GM21390 (cell line): ENCODE data around the gene PXK.
A peak's percentile ranks its signal among the peaks of the same experiment; 100 is the strongest.

Experiments used
- ATAC-seq: cut with Tn5 transposase; IDR thresholded peaks from one replicate; pipeline ENCODE4 v1.9.1; 2021; ENCODE audit not compliant: unreplicated experiment

The PXK gene

DNA sequence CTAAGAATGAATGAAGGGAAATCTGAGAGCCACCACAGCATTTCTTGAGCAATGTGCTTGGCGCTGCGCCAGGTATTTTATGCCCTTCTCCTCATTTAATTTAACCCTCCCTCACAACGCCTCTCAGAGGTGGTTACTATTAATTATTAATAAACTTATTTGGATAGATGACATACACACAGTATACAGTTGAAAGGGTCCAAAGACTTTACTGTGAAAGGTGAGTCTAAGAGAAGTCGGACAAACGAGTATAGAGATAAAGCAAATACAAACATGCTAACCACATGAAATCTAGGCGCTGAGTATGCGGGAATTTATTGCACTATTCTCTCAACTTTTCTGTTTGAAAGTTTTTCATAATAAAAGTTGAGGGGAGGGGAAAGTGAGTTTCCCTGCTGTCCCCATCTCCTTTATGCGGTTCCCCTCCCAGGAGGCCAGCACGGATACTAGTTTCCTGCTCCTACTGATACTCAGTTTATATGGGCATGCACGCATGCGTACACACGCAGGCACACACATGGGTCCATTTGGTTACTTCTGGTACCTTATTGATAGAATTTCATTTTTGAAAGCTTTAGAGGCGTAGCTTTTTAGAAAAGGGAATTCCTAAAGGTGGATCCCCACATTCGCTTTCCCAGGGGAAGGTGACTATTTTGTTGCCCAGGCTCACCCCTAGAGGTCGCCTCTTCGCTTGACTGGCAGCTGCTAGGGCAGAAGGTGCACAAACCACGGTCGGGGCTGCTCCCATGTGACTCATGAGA, 130.7 kb downstream of the PXK start:
- peak; percentile 90 for ATAC-seq

DNA sequence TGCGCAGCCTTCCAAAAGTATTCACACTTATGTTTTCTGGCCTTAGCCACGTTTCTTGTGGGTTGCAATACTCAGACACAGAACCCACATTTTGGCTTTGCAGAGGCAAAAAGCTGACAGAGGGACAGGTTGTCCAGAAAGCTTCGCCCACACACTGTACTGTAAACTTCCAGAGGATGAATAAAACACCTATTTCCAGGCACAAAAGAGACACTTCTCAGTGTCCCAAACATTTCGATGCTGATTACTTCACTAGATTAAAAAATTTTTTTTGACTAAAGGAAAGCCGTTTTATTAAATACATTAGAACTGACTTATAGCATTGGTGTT, 131.2 kb downstream of the PXK start:
- ATAC-seq, result no peak

DNA sequence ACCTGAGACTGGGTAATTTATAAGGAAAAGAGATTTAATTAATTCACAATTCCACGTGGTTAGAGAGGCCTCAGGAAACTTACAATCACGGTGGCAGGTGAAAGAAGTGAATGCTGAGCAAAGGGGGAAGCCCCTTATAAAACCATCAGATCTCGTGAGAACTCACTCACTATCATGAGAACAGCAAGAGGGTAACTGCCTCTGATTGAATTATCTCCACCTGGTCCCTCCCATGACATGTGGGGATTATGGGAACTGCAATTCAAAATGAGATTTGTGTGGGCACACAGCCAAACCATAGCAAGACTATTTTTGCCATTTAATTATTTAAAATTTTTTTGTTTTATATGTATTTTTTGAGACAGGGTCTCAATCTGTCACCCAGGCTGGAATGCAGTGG, 132.2 kb downstream of the PXK start:
- no peak for ATAC-seq

DNA sequence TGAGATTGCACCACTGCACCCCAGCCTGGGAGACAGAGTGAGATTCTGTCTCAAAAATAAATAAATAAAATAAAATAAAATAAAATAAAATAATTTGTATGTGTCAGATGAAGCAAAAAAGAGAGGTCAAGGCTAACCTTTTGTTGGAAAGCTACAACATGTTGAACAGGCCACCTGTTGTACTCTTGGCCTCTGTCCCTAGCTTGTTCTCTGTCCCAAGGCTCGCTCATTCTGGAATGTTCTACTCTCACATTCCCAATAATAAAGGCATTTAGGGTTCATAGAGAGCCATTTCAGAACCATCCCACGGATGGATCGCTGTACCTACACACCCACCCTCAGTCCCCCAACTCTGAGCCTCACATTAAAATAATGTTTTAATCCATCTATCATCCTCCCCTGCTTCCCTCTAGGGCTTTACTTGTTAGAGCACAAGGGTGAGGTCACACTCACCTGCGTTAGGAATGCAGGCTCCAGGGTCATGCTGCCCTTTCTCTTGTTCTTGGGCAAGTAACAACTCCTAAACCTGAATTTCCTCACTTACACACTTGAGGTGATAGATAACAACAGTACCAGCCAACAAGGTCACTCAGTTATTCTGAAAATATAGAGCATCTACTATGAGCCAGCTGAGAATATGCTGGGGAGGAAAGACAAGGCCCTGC, 134.3 kb downstream of the PXK start:
- ATAC-seq, result no peak

DNA sequence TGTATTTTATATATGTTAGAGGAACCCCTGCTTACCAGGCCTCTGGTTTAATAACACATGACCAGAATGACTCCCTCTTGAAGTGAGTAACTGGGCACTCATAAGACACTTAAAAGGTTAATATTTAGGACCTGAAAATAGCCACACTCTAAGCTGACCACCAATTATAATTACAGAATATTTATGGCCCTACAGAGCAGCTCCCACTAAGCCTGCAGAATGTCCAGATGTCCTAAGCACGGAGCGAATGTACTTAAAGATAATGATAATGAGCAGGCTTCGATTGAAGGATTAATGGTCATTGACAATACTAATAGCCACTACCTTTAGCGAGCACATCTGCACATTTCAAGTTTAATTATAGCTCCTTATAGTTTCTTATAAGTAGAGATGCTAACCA, 136.4 kb downstream of the PXK start:
- no peak for ATAC-seq

DNA sequence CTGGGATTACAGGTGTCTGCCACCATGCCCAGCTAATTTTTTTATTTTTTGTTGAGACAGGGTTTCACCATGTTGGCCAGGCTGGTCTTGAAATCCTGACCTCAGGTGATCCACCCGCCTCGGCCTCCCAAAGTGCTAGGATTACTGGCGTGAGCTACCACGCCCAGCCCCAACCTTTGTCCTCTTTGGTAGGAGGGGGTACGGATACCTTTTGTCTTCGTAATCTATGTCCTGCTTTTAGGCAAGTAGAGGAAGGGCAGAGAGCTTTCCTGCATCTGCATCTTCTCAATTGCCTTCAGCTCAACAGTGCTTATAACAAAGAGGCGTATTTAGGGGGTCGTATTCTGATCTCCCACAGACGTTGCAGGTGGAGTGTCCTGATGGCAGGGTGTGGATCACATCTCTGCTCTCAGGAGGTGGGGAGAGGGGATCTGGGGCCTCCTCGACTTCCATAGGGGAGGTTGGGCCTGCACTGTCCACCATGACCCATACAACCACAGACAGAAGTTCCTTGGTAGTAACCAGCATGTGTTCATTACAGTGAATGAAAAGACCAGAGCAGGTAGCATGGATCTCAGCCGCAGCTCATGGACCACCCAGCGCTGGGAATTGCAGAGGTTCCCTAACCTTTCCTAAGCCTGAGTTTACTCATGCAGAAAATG, 137.8 kb downstream of the PXK start:
- ATAC-seq, result no peak

DNA sequence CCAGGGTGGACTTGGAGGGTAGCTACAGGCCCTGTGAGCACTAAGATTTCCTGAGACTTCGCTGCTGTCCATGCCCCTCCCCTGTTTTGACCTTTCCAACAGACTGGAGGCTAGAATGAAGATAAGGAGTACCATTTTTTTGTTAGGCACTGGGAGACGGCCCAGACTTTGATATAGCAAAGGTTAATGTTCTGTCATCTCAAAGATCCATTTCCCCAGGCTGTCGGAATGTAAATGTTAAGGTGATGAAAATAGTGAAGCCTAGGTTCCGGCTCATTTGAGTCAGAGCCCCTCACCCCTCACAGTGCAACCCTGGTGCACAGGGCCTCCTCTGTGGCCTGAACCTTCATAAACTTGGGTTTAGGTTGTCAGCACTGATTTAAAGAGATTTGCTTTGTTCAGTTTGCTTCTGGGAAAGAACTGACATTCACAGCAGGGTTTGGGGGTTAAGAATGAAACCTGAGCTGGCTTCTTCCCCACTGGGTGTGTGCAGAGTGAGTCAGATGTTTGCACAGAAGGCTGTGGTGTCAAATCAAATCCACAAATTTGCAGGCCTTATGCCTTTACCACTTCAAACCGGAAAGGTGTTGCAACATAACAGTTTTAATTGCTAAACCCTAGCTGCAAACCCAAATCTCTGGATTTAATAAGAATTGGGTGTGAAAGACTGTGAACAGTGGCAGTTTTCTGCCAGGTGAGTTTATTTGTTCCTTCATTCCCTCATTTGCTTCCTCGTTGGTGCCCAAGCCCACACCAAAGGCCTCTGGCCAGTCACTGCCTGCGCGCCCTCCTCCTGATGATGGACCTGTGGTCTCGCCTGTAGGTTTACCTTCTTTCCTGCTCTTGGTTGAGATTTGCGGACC, 138.6 kb downstream of the PXK start:
- no peak for ATAC-seq

DNA sequence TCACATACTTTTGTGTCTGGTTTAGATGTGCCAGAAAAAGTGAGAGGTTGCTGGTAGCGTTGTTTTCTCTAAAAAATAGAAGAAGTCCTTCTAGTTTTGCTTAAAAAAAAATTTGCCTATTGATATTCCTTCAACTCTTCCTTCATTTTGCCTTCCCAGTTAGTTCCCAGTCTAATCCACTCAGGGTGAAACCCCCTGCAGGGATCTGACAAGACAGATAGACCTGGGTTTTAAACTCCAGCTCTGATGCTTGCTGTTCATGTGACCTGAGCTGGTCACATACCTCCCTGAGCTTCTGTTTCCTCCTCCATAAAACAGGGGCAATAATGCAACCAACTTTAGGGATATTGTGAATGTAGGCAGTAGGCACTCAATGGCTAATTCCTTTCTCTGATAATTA, 140.6 kb downstream of the PXK start:
- no peak for ATAC-seq

DNA sequence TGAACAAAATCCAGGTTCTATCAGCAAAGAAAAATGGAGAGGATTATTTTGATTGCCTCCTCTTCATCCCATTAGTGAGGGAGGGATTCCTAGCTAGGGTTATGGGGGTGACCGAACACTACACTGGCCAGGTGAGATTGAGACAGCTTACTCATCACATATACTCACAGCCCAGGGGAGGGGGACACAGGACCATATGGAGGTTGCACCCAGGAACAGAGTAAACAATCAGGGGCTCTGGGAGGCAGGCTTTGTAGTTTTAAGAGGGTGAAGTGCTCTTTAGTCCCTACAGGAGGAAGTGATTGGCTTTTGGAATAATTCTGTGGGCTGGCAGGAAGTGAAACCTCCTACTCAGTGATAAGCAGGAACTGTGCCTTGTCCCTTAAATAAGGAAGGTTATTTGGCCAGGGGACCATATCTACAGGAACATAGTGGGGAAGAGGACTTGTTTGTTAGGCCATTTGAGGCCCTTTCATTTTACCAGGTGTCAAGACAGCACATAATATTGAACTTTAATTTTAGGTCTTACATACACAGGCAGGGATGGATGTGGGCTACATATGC, 141.7 kb downstream of the PXK start:
- ATAC-seq, result no peak

DNA sequence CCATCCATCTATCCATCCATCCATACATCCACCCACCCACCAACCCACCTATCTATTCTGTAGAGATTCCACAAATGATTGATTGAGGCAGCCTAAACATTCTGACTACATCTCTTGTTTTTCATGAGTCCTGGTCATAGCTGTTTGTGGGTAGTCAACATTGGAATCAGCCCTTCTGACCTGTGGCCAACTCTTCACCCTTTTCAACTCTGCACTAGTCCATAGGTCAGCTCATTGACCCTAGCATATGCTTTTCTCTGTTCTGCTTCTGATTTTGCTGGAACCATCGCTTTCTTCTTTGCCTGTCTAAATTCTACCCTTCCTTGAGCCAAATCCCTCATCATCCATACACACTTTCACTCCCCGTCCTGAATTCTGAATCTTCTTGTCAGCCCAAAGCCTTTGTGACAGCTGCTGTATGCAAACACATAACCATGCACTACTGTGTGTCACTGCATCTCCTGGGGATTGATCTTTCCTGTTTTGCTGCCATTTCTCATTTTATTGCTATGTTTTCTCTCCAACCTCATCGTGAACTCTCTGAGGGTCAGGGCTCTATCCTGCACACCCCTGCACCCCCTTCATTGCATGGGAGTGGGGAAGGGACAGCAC, 142.4 kb downstream of the PXK start:
- ATAC-seq, result no peak
